Erythroblast (primary cell): ENCODE measurements around the gene GABRG3.
"Not testable (repeated sequence)": the region's sequence is repeated elsewhere in the genome, so short reads cannot be mapped to it uniquely, and the experiment has no call there.

Source experiments
- DNase-seq, 2 experiments: peaks; one replicate each; lab custom pipeline; 2025; lab: John Stamatoyannopoulos, UW
- GATA1 ChIP-seq: IDR thresholded peaks from 2 replicates; pipeline ENCODE4 v1.6.1; 2011; ENCODE audit warnings: low read depth, mild to moderate bottlenecking, control low read depth, low read length, moderate library complexity
- POLR2A ChIP-seq: IDR thresholded peaks from 2 replicates; pipeline ENCODE4 v1.6.1; 2011; ENCODE audit warnings: mild to moderate bottlenecking, low read length

The GABRG3 gene

DNA sequence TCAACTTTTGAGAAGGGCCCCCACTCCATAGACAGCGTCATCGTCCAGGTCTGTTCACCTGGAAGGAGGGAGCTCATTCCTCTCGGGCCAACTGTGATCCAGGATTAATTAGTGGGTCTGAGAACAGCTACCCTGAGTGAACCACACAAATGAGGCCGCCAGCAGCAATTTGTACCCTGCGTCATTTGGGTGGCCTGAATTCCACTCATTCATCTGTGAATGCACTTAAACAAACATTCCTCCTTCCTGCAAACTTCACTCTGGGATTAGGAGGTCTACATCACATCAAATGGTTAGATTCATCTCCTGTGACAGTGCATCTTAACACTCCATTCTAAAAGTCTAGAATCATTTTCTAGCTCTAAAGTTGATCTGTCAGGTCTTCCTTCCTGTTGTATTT, 201.8 kb downstream of the GABRG3 start:
- TF ChIP-seq POLR2A, result no peak
- no peak for TF ChIP-seq GATA1
- DNase-seq, result no peak

DNA sequence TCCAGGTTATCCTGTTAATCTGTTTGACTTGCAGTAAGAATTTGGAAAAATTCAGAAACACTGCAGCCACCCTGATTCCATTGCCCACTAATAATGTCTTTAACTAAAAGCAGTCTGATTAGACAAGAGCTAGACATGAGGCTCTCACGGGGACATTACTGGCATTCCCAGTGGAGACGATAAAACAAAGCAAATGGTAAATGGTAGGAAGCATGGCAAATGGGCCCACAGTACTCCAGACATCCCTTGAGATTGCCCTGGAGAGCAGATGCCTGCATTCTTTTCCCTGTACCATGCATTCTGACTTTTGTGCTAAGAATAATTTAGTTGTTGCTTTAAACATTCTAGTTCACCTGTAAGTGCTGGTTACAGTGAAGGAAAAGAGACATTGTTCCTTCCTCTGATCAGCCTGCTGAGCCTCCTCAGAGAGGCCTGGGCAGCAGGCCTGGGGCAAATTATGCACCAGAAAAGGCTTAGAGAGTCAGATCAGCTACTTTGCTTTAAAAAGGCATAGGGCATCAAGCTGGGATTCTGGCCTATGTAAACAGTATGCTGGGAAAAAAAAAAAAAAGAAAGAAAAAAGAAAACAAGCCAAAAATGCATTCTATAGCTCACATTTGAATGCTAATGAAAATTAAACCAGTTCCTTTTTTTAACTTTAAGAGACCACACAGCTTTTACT, 204.6 kb downstream of the GABRG3 start:
- TF ChIP-seq POLR2A, result no peak
- no peak for TF ChIP-seq GATA1

DNA sequence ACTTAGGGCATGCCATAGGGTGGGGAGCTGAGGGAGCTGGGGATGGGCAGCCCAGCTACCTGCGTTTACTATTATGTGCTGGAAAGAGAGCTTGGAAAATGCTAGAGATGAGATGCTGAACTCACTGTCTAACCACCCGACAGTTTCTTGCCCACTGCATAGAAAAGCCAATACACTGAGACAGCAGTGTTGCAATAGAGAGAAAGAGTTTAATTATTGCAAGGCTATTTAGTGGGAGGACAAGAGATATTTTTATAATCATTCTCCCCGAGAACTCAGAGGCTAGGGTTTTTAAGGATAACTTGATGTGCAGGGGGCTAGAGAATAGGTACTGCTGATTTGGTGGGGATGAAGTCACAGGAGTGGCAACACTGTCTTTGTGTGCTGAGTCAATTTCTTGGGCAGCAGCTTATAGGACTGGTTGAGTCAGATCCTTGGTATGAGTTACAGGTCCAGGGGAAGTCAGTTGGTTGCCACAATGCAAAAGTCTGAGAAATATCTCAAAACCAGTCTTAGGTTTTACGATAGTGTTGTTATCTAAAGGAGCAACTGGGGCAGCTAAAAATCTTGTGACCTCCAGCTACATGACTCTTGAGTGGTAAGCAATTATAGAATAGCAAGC, 205.9 kb downstream of the GABRG3 start:
- no peak for DNase-seq
- no peak for TF ChIP-seq GATA1
- no peak for TF ChIP-seq POLR2A

More for the DNA sequence above, 204.6 kb downstream of the GABRG3 start:
- no peak for DNase-seq

DNA sequence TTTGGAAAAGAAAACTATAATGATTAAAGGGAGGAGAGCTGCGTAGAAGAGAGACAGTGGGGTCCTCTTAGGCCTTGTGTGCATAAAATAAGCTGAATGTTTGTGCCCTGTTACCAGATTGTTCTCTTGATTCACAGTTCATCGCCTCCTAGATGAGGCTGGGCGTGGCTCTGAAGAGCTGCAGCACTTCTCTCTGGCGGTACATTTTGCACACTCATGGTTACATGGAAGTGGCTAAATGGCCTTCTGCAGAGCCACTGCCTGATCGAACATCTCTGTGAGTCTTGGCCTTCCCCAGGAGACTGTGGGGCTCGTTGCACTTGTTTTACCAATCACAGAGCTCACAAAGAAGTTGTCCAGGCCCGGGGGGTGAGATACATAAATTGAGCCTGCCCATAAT, 208.8 kb downstream of the GABRG3 start:
- DNase-seq, result no peak
- TF ChIP-seq POLR2A (no peak), GATA1 (no peak)

DNA sequence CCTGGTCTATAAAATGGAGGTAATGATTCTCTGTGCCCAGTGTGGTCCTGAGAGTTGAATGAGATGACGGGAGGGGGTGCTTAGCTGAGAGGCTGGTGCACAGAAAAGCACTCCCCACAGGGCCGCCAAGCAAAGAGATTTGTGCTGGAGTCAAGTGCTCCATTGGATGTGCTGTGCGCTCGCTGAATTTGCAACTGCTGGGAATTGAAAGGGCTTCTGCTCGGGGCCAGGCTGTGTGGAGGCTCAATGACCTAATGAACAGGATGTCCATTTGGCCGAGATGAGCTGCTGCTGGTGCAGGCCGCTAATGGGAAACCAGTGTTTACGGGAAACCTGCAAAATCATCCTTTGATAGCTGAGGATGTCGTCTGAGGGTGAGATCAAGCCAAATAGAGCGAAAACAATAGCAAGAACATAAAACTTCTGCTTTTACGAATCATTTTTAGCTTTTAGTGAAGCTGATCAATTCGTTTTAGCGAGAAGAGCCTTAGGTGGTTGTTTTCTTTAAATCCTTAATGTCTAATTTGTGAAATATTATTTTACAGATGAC, 211.7 kb downstream of the GABRG3 start:
- TF ChIP-seq POLR2A (no peak), GATA1 (no peak)
- DNase-seq, result no peak

DNA sequence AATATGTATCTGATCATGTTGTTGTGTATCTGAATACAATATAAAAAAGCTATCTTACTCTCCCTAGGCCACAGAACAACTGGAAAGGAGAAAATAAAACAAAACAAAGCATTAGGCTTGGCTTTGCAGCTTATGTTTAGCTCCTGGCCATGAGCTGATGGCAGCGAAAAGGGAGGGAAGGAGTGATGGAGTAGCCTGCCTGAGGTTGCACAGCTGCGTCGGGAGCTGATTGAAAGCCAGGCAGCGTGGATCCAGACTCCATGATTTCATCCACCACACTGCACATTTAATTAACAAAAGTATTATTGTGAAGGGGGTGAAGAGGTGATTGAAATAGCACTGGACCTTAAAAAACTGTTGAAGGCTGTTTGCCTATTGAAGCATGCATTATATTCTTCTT, 212.2 kb downstream of the GABRG3 start:
- TF ChIP-seq GATA1 (no peak), POLR2A (no peak)
- DNase-seq, result no peak

DNA sequence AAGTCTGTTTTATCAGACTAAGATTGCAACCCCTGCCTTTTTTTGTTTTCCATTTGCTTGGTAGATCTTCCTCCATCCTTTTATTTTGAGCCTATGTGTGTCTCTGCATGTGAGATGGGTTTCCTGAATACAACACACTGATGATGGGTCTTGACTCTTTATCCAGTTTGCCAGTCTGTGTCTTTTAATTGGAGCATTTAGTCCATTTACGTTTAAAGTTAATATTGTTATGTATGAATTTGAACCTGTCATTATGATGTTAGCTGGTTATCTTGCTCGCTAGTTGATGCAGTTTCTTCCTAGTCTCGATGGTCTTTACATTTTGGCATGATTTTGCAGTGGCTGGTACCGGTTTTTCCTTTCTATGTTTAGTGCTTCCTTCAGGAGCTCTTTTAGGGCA, 220.5 kb downstream of the GABRG3 start:
- not testable (repeated sequence) for DNase-seq

DNA sequence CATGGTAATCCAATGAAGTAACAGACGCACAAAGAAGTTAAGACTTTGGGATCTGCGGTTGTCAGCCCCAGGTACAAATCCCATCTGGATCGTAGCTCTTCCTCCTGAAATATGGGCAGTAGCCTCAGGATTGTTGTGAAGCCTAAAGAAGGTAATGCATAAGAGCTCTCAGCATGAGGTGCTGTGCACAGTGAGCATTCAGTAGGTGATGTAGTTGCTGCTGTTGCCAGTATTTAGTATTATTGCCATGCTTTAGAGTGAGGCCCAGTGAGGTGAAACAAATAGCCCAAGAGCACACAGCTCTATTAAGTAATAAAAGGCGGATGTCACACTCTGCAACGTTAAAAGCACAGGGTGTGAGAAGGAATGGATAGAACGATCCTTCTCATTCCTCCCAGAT, 225.7 kb downstream of the GABRG3 start:
- no peak for DNase-seq
- no peak for TF ChIP-seq GATA1
- TF ChIP-seq POLR2A, result no peak

DNA sequence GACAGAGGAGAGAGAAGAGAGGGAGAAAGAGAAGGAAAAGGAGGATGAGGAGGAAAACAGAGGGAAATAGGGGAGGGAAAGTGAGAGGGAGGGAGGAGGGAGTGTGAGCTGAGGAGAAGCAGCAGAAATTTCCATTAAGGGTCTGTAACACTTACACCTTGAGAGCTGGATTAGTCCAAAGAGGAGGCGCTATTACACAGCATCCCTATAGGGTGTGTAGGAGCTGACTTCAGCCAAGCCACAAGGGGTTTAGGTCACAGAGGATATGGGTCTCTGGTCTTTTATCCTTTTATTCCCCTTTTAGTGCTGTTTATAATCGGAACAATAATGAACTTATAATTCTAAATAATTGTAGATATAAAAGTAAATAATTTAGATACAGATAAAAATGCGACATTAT, 230.4 kb downstream of the GABRG3 start:
- no peak for DNase-seq
- TF ChIP-seq GATA1 (no peak), POLR2A (no peak)

DNA sequence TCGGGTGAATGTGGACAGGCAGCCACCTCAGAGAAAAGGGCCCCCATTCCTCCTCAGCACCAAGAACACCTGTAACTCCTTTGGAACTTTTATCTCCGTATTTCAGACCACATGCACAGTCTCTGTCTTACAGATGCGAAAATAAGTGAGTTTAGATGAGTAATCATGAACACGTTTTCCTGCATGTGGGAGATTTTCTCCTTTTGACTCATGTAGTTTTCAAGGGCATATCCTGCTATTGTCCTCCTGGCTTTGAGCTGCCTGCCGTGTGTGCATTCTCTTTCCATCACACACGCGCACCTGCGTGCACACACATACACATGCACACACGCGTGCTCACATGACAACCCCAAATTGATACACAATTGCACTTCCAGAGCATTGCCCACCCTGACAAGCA, 239.2 kb downstream of the GABRG3 start:
- TF ChIP-seq GATA1 (no peak), POLR2A (no peak)
- DNase-seq, result no peak

DNA sequence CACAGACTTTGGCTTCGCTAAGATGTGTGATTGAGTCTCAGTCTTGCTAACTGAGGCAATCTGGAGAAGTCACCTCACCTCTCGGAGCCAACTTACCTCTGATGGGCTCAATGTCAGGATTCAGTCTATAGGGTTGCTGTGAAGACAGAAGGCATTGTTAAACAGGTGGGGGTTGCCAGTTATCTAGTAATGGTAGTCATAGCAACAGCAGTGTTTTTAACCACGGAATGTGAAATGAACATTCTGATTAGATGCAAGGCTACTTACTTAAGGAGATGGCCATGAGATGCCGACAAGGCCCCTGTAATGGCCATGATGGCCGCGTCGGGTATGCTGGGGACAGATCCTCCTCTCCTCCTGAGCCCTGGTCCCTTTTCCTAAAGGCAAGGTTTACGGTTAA, 243.1 kb downstream of the GABRG3 start:
- TF ChIP-seq GATA1 (no peak), POLR2A (no peak)
- no peak for DNase-seq

DNA sequence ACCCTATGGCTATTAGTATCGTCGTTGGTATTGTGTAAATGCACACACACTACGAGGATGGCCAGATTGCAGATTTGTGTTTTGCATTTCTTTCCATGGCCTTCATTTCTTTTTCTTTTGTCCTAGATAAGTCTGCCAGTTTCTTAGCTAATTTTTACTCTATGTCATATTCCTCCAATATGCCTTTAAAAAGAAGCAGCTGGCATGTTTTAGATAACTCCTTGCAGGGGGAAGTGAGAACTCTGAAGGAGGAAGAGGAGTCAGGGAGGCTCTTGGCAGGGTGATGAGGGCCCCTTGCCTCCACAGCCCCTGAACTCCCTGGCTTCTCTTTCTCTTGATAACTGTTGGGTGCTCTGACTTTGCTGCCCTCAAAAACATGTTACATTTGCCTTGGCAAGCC, 244.0 kb downstream of the GABRG3 start:
- TF ChIP-seq GATA1 (no peak), POLR2A (no peak)
- DNase-seq, result no peak

DNA sequence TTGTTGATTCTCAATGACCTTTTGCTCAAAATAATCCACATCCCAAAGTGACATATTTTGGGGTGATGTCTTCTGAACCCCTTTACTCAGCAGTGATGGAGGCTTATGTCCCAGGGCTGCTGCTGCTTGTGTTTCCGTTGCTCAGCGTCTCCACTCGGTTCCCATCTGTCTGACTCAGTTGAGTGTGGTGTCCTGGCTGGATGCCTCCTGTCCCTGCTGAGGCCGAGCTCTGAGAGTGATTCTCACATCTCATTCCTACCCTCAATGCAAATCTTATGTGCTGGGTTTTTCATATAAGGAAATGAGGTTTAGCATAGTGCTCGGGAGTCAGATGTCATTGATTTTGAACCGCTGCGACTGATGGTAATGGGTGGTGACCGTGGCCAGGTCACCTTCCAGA, 247.4 kb downstream of the GABRG3 start:
- TF ChIP-seq GATA1, result no peak
- TF ChIP-seq POLR2A, result no peak
- no peak for DNase-seq

DNA sequence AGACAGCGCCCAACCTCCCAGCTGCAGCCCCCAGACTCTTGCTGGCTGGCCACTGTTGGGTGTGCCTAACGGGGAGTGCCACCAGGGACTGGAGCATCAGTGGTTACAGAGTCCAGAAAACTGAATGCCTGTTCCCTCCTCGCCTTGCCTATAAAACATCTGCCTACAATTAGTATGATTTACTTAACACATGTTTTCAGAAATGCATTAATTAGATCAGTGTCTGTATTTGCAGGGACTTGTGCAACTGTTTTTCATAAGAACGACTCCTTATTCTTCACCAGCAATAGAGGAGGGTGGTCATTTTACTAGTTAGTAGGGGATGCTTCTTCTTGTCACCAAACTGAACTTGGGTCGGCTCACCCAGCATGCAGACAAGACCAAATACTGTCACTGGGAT, 248.7 kb downstream of the GABRG3 start:
- DNase-seq, result no peak
- TF ChIP-seq GATA1 (no peak), POLR2A (no peak)

DNA sequence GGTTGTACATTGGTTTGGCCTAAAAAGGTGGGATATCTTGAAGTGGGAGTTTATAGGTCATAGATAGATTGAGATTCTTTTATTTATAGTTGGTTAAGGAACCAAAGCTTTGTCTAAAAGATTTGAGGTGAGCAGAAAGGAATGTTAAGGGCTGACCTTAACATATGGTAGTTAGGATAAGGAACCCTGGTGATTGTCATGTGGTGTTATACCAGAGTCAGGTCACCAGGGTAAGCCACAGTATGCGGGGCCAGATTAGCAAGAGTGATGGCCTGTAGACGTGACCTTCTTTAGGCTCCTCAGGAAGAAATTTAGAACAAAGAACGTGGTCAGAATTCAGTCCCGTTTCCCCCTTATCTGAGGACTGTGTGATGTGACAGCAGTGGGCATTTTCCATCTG, 249.2 kb downstream of the GABRG3 start:
- DNase-seq, result no peak
- TF ChIP-seq POLR2A (no peak), GATA1 (no peak)
